Transverse colon (tissue), 4 donors: ENCODE measurements around the gene CTBP1.

ENCODE experiments used
- EP300 ChIP-seq: sonication (generic); formaldehyde crosslinking; IDR thresholded peaks from one replicate; pipeline ENCODE4 v1.6.1; 2017; ENCODE audit warnings: antibody characterized with exemption, low read depth
- POLR2AphosphoS5 ChIP-seq, 3 donors: sonication (generic); formaldehyde crosslinking; IDR thresholded peaks; one replicate each; pipeline ENCODE4 v1.6.1; 2016; ENCODE audit warnings: antibody characterized with exemption in 3 of 3
- TF ChIP-seq, protein P1 (sequence below), 5 experiments: fragments of 200-600 bp in 3 of 5; fragments of 450-650 bp in 2 of 5; sonication (generic) in 3 of 5; IDR thresholded peaks; 1 replicate in 2 of 5; 2 replicates in 3 of 5; pipeline ENCODE4 v1.5.1; 2016 to 2017; ENCODE audit warnings: antibody characterized with exemption in 5 of 5, inconsistent platforms in 3 of 5, mild to moderate bottlenecking in 2 of 5, moderate library complexity in 1 of 5

- no peak for TF ChIP-seq POLR2AphosphoS5 (IDR thresholded peaks at IDR 0.05)
- no peak for TF ChIP-seq EP300
- TF ChIP-seq, protein P1, sequence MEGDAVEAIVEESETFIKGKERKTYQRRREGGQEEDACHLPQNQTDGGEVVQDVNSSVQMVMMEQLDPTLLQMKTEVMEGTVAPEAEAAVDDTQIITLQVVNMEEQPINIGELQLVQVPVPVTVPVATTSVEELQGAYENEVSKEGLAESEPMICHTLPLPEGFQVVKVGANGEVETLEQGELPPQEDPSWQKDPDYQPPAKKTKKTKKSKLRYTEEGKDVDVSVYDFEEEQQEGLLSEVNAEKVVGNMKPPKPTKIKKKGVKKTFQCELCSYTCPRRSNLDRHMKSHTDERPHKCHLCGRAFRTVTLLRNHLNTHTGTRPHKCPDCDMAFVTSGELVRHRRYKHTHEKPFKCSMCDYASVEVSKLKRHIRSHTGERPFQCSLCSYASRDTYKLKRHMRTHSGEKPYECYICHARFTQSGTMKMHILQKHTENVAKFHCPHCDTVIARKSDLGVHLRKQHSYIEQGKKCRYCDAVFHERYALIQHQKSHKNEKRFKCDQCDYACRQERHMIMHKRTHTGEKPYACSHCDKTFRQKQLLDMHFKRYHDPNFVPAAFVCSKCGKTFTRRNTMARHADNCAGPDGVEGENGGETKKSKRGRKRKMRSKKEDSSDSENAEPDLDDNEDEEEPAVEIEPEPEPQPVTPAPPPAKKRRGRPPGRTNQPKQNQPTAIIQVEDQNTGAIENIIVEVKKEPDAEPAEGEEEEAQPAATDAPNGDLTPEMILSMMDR (IDR thresholded peaks at IDR 0.05), result no peak
Measured at GRCh38 chr4:1285151-1285789, 36.3 kb upstream of the CTBP1 start.
